Kidney (tissue), 14 donors: ENCODE results near the gene TNS4. TPM values are rescaled to one million over a fixed set of nuclear protein-coding genes. Genes with fewer than 3 reads are reported as not detected.

Source experiments
- DNase-seq, 5 donors: peaks; one replicate each; pipeline ENCODE4 v3.0.0-alpha.2; 2013 to 2020
- FAIRE-seq: peaks from 2 replicates; lab custom pipeline; 2012; peaks lifted over from hg19 to GRCh38; lab: Jason Lieb, UNC
- H3K27ac ChIP-seq, 2 donors: one replicate each; pipeline ENCODE4 v1.7.0; 2013; ENCODE audit warnings: low read depth in 2 of 2, low read length in 2 of 2, inconsistent platforms in 1 of 2
- H3K27me3 ChIP-seq: one replicate; pipeline ENCODE4 v1.7.1; 2013; ENCODE audit warnings: low read length, inconsistent platforms; ENCODE audit not compliant: control insufficient read depth, insufficient read depth
- H3K36me3 ChIP-seq, 3 donors: one replicate each; pipeline versions ENCODE4 v1.7.0 to v1.7.1; 2013; ENCODE audit warnings: low read length in 3 of 3, control low read depth in 1 of 3, inconsistent platforms in 1 of 3; ENCODE audit not compliant: insufficient read depth in 3 of 3, control insufficient read depth in 2 of 3
- H3K4me1 ChIP-seq, 3 donors: one replicate each; pipeline versions ENCODE4 v1.7.0 to v1.7.1; 2013; ENCODE audit warnings: low read length in 3 of 3, inconsistent platforms in 1 of 3, low read depth in 1 of 3; ENCODE audit not compliant: control insufficient read depth in 2 of 3, insufficient read depth in 2 of 3
- H3K4me3 ChIP-seq, 3 donors: one replicate each; pipeline versions ENCODE4 v1.7.0 to v1.8.1; 2013; ENCODE audit warnings: low read length in 3 of 3, control low read depth in 1 of 3, inconsistent platforms in 1 of 3
- H3K9ac ChIP-seq, 3 donors: one replicate each; pipeline versions ENCODE4 v1.7.0 to v1.7.1; 2013; ENCODE audit warnings: low read length in 3 of 3, control low read depth in 1 of 3, inconsistent platforms in 1 of 3
- H3K9me3 ChIP-seq, 3 donors: one replicate each; pipeline versions ENCODE4 v1.7.0 to v1.7.1; 2013; ENCODE audit warnings: low read length in 3 of 3, control low read depth in 1 of 3, inconsistent platforms in 1 of 3; ENCODE audit not compliant: control insufficient read depth in 2 of 3, insufficient read depth in 1 of 3
- CTCF ChIP-seq: IDR thresholded peaks from 3 replicates; pipeline ENCODE4 v1.5.1; 2012; ENCODE audit warnings: mild to moderate bottlenecking, moderate library complexity, borderline replicate concordance; ENCODE audit not compliant: insufficient read depth; ENCODE audit errors: extremely low read depth
- intact Hi-C: fragments of 100-400 bp; cut with DNase I; formaldehyde crosslinking; loops from one replicate; pipeline ENCODE4 v1.11.1; 2022
- polyA plus RNA-seq: library from polyadenylated mRNA; stranded (reverse); fragments of 350-450 nt; fragmentation: Illumina TruSeq; extraction: RNeasy Lipid Tissue Mini Kit (QIAGEN cat#74804); gene quantifications from one replicate; pipeline ENCODE4 v1.2.3, GENCODE V29; 2014; ENCODE audit warnings: low read depth, low replicate concordance; ENCODE audit not compliant: insufficient read depth
- total RNA-seq: library from RNA; stranded (reverse); fragmentation: NEBNext Ultra II Directional; extraction: Animal tissue kit (Norgen Biotek cat#: 25700); gene quantifications from one replicate; pipeline ENCODE4 v1.2.1, GENCODE V29; 2021
- donor health status: control.
- donor health status: control.
- donor health status: control.
- donor health status: control.
- donor health status: control.
- donor health status: DM: yes; HTN: yes; CAD: no.
- donor health status: Normal renal cell carcinoma (clear cell type).

TNS4 gene
- total and polyA plus RNA-seq, 2 donors from 2014 or later = 0.31 to 2.2 TPM

DNA sequence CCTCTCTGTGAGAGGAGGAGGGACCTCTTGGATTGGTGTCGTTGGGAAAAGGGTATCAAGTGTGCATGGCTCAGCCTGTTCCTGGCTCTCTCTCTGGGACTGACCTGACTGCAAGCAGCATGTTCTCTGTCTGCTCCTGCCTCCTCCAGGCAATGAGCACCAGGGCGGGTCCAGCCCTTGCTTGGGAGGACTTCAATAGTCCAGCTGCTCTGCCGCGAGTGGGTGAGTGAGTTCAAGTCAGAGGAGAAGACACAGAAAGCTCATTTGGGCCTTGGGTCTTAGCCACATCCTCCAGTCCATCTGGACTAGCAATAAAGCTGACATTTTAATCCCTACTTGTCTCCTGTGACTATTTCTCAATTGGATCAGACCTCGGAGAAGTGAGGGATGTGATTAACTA lies 25.2 kb upstream of the TNS4 start:
- no peaks in the 10 kb centered on the region for H3K27me3 ChIP-seq
- no peak for FAIRE-seq
- no peaks in the 10 kb centered on the region for H3K4me1 ChIP-seq
- DNase-seq = peak in 1 of 5 donors; percentile 89
- H3K27ac ChIP-seq = no peak overlapping the region
- H3K9ac ChIP-seq = no peak overlapping the region
- intact Hi-C loops = no loop called here
- no peaks in the 10 kb centered on the region for H3K9me3 ChIP-seq
- H3K36me3 ChIP-seq = no peaks in the 10 kb centered on the region
- TF ChIP-seq CTCF = no peak
- no peak overlapping the region for H3K4me3 ChIP-seq

DNA sequence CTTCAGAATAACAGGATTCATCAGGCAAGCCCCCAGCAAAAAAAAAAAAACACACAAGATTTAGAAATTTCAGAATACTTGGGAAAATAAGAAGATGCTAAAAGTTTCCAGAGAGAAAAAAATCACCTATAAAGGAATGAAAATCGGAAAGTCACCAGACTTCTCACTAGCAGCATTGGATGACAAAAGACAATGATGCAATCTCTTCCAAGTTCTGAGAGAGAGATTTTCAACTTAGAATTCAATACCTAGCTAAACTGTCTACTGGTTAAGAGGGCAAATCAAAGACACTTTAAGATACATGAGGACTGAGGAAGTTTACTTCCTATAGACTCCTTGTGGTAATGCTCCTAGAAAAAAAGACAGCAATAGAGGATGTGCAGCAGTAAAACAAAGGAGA lies 23.9 kb upstream of the TNS4 start:
- DNase-seq (no peak), FAIRE-seq (no peak)
- no peak overlapping the region for H3K27ac ChIP-seq
- no peaks in the 10 kb centered on the region for H3K27me3 ChIP-seq
- no peaks in the 10 kb centered on the region for H3K4me1 ChIP-seq
- H3K9ac ChIP-seq = no peak overlapping the region
- TF ChIP-seq CTCF = no peak
- H3K36me3 ChIP-seq = no peaks in the 10 kb centered on the region
- intact Hi-C loops = no loop called here
- H3K9me3 ChIP-seq = no peaks in the 10 kb centered on the region
- no peak overlapping the region for H3K4me3 ChIP-seq

DNA sequence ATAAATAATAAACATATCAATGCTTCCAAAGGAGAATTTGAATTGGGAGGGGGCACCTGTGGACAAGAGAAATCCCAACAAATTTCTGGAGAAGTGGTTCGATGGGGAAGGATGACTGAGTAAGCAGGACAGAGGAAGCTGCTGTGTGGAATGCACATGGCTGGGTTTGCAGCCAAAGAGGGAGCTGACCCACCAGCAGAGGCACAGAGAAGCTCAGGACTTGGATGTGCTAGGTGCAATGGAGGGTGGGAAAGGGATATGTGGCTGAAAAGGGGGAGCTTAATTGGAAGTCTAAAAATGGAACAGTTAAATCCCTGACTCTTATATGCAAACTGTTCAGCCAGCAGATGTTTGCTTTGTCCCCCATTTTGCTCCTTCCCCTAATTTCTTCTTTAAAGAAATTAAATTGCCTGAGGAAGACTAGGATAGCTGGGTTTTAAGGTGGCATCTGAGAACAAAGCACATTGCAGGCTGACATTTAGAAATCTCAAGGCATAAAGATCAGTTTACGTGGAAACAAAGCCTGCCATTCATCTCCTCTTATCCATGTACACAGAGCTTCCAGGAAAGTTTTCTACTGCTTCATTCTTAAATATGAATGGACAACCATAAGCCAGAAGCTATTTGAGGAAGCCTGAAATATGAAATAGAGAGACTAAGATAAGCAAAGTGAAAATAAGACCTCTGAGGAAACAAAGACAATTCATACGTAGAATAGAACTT lies 23.0 kb upstream of the TNS4 start:
- FAIRE-seq (no peak), DNase-seq (no peak)
- no peak for TF ChIP-seq CTCF
- Histone ChIP-seq H3K36me3 (no peaks in the 10 kb centered on the region), H3K9me3 (no peaks in the 10 kb centered on the region), H3K4me3 (no peak overlapping the region), H3K27ac (no peak overlapping the region), H3K9ac (no peak overlapping the region), H3K27me3 (no peaks in the 10 kb centered on the region), H3K4me1 (no peaks in the 10 kb centered on the region)
- intact Hi-C loops = no loop called here

GRCh38 chr17:40522961-40523310 lies 21.5 kb upstream of the TNS4 start:
- Histone ChIP-seq H3K4me1 (no peaks in the 10 kb centered on the region), H3K27me3 (no peaks in the 10 kb centered on the region), H3K27ac (no peak overlapping the region), H3K4me3 (no peak overlapping the region), H3K36me3 (no peaks in the 10 kb centered on the region), H3K9ac (no peak overlapping the region), H3K9me3 (no peaks in the 10 kb centered on the region)
- TF ChIP-seq CTCF = no peak
- intact Hi-C loops = no loop called here
- FAIRE-seq = no peak
- DNase-seq = no peak
